ENCODE results near the gene CBX4. TPM values are rescaled to one million over a fixed set of nuclear protein-coding genes. Genes with fewer than 3 reads are reported as not detected.

The CBX4 gene
- total and polyA plus RNA-seq, 7 experiments from 2014 or later: 4.0 to 134 (median 78.3) TPM

GRCh38 chr17:79826204-79826680 is 13.0 kb downstream of the CBX4 start:
- ATAC-seq: peak; percentile 58
- Histone ChIP-seq H3K36me3 (ENCODE audit: control insufficient read depth in 2 of 3, insufficient read depth in 3 of 3, low read length in 3 of 3) (no peaks in the 10 kb centered on the region), H3K27me3 (ENCODE audit: control insufficient read depth in 2 of 2, insufficient read depth in 2 of 2, low read length in 2 of 2) (no peaks in the 10 kb centered on the region), H3K4me1 (ENCODE audit: control insufficient read depth in 2 of 2, insufficient read depth in 2 of 2, low read length in 2 of 2) (peaks cover 0 to 7% of the 10 kb centered on the region in 2 donors), H3K9me3 (ENCODE audit: control insufficient read depth in 2 of 3, low read length in 3 of 3) (no peaks in the 10 kb centered on the region), H3K27ac (ENCODE audit: low read depth, low read length) (no peak overlapping the region), H3K4me3 (ENCODE audit: low read length) (no peak overlapping the region)
- Mint-ChIP-seq H3K4me3 (peak overlapping the region in 3 of 10 donors; percentile 29 to 56 (median 53)), H3K9me3 (peaks cover 0 to 2% (median 0%) of the 10 kb centered on the region in 11 donors), H3K4me1 (peaks cover 11 to 41% (median 22%) of the 10 kb centered on the region in 7 donors), H3K27ac (peak overlapping the region in 1 of 9 donors; percentile 56), H3K27me3 (peaks cover 6 to 16% (median 11%) of the 10 kb centered on the region in 5 donors), H3K36me3 (peaks cover 3 to 9% (median 9%) of the 10 kb centered on the region in 5 donors)
- no peak for DNase-seq
- ChIA-PET CTCF (no interaction called here), POLR2A (interaction anchor here (1.0 kb wide), 1 partner anchor 9 kb away, joined by 3 read pairs; no protein-coding TSS in a partner anchor)
- intact Hi-C loops (cut with micrococcal nuclease): no loop called here

DNA sequence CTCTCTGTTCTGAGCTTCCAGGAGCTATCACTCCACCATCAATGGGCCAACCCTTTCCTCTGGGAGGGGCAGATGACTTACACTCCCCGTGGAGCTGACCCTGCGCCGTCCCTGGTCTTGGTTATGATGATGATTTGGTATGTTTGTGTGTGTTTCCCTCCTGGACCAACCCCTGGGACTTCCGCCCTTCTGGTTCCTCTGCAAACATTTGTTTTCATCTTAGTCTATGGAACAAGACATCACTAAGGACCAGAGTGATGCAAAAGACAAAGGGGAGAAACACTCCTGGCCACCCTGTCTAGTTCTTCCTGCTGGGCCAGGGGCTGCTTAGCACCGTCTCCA is 13.7 kb downstream of the CBX4 start:
- H3K9me3 Mint-ChIP-seq: peaks cover 0 to 2% (median 0%) of the 10 kb centered on the region in 11 donors
- intact Hi-C loops (cut with micrococcal nuclease): no loop called here
- H3K9me3 ChIP-seq (ENCODE audit: control insufficient read depth in 2 of 3, low read length in 3 of 3): no peaks in the 10 kb centered on the region
- H3K4me1 Mint-ChIP-seq: peaks cover 12 to 41% (median 21%) of the 10 kb centered on the region in 7 donors
- peak overlapping the region in 1 of 9 donors; percentile 9 for H3K27ac Mint-ChIP-seq
- POLR2A ChIA-PET: interaction anchor here (1.2 kb wide), 1 partner anchor 14 kb away, joined by 4 read pairs; no protein-coding TSS in a partner anchor
- H3K4me3 ChIP-seq (ENCODE audit: low read length): no peak overlapping the region
- H3K4me1 ChIP-seq (ENCODE audit: control insufficient read depth in 2 of 2, insufficient read depth in 2 of 2, low read length in 2 of 2): peaks cover 0 to 7% of the 10 kb centered on the region in 2 donors
- CTCF ChIA-PET: no interaction called here
- no peak overlapping the region for H3K27ac ChIP-seq (ENCODE audit: low read depth, low read length)
- H3K36me3 ChIP-seq (ENCODE audit: control insufficient read depth in 2 of 3, insufficient read depth in 3 of 3, low read length in 3 of 3): no peaks in the 10 kb centered on the region
- peaks cover 3 to 9% (median 9%) of the 10 kb centered on the region in 5 donors for H3K36me3 Mint-ChIP-seq
- peaks cover 6 to 21% (median 15%) of the 10 kb centered on the region in 5 donors for H3K27me3 Mint-ChIP-seq
- H3K4me3 Mint-ChIP-seq: no peak overlapping the region
- no peak for ATAC-seq
- no peaks in the 10 kb centered on the region for H3K27me3 ChIP-seq (ENCODE audit: control insufficient read depth in 2 of 2, insufficient read depth in 2 of 2, low read length in 2 of 2)
- DNase-seq: no peak

- CTCF ChIA-PET: no interaction called here
- no peaks in the 10 kb centered on the region for H3K9me3 ChIP-seq (ENCODE audit: control insufficient read depth in 2 of 3, low read length in 3 of 3)
- Mint-ChIP-seq H3K9me3 (peaks cover 0 to 2% (median 0%) of the 10 kb centered on the region in 11 donors), H3K4me1 (peaks cover 12 to 39% (median 21%) of the 10 kb centered on the region in 7 donors), H3K4me3 (no peak overlapping the region), H3K27me3 (peaks cover 6 to 24% (median 15%) of the 10 kb centered on the region in 5 donors), H3K36me3 (peaks cover 3 to 9% (median 9%) of the 10 kb centered on the region in 5 donors), H3K27ac (no peak overlapping the region)
- DNase-seq (no peak), ATAC-seq (no peak)
- no peak overlapping the region for H3K27ac ChIP-seq (ENCODE audit: low read depth, low read length)
- intact Hi-C loops (cut with micrococcal nuclease): no loop called here
- POLR2A ChIA-PET: interaction anchor here (1.2 kb wide), 2 partner anchors 11 to 13 kb away, joined by 4 read pairs; no protein-coding TSS in a partner anchor
- H3K4me1 ChIP-seq (ENCODE audit: control insufficient read depth in 2 of 2, insufficient read depth in 2 of 2, low read length in 2 of 2): peaks cover 0 to 7% of the 10 kb centered on the region in 2 donors
- H3K36me3 ChIP-seq (ENCODE audit: control insufficient read depth in 2 of 3, insufficient read depth in 3 of 3, low read length in 3 of 3): no peaks in the 10 kb centered on the region
- no peak overlapping the region for H3K4me3 ChIP-seq (ENCODE audit: low read length)
- no peaks in the 10 kb centered on the region for H3K27me3 ChIP-seq (ENCODE audit: control insufficient read depth in 2 of 2, insufficient read depth in 2 of 2, low read length in 2 of 2)
These were observed 14.2 kb downstream of the CBX4 start for GRCh38 chr17:79824893-79825579.

GRCh38 chr17:79824234-79824633 is 15.0 kb downstream of the CBX4 start:
- intact Hi-C loops (cut with micrococcal nuclease): no loop called here
- Mint-ChIP-seq H3K27me3 (peaks cover 6 to 32% (median 15%) of the 10 kb centered on the region in 5 donors), H3K4me1 (peaks cover 11 to 34% (median 20%) of the 10 kb centered on the region in 7 donors), H3K9me3 (peaks cover 0 to 2% (median 0%) of the 10 kb centered on the region in 11 donors), H3K4me3 (no peak overlapping the region), H3K36me3 (peaks cover 3 to 9% (median 9%) of the 10 kb centered on the region in 5 donors), H3K27ac (peak overlapping the region in 2 of 9 donors; percentile 11 to 87)
- Histone ChIP-seq H3K27ac (ENCODE audit: low read depth, low read length) (no peak overlapping the region), H3K4me1 (ENCODE audit: control insufficient read depth in 2 of 2, insufficient read depth in 2 of 2, low read length in 2 of 2) (peaks cover 0 to 7% of the 10 kb centered on the region in 2 donors), H3K36me3 (ENCODE audit: control insufficient read depth in 2 of 3, insufficient read depth in 3 of 3, low read length in 3 of 3) (no peaks in the 10 kb centered on the region), H3K27me3 (ENCODE audit: control insufficient read depth in 2 of 2, insufficient read depth in 2 of 2, low read length in 2 of 2) (no peaks in the 10 kb centered on the region), H3K9me3 (ENCODE audit: control insufficient read depth in 2 of 3, low read length in 3 of 3) (no peaks in the 10 kb centered on the region), H3K4me3 (ENCODE audit: low read length) (no peak overlapping the region)
- ChIA-PET POLR2A (interaction anchor here (1.2 kb wide), 1 partner anchor 12 kb away, joined by 4 read pairs; no protein-coding TSS in a partner anchor), CTCF (no interaction called here)
- ATAC-seq (no peak), DNase-seq (no peak)

DNA sequence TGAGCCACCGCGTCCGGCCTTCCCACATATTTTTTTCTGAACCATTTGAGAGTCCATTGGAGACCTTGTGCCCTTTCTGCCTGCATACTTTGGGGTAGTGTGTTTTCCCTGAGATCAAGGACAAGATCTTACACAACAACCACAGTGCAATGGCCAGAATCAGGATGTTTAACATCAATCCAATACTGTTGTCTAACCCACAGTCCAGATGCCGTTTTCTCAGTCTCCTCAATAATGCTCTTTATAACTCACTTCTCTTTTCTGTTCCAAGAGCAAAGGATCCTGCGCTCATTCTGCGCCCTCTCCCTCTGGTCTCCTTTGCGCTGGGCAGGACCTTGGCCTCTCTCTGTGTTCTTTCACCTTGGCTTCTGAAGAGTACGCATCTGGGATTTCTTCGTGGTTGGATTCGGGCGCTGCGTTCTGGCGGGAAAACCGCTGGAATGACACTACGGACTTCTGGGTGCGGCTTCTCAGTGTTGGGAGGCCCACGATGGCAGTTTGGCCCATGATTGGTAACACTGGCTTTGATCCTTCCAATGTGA is 16.6 kb downstream of the CBX4 start:
- H3K27me3 ChIP-seq (ENCODE audit: control insufficient read depth in 2 of 2, insufficient read depth in 2 of 2, low read length in 2 of 2): no peaks in the 10 kb centered on the region
- ATAC-seq (no peak), DNase-seq (no peak)
- no peak overlapping the region for H3K4me3 ChIP-seq (ENCODE audit: low read length)
- Mint-ChIP-seq H3K36me3 (peaks cover 3 to 9% (median 8%) of the 10 kb centered on the region in 5 donors), H3K27ac (peak overlapping the region in 1 of 9 donors; percentile 16), H3K4me1 (peaks cover 11 to 21% (median 15%) of the 10 kb centered on the region in 7 donors), H3K4me3 (no peak overlapping the region), H3K9me3 (no peaks in the 10 kb centered on the region), H3K27me3 (peaks cover 6 to 48% (median 20%) of the 10 kb centered on the region in 5 donors)
- no peaks in the 10 kb centered on the region for H3K9me3 ChIP-seq (ENCODE audit: control insufficient read depth in 2 of 3, low read length in 3 of 3)
- intact Hi-C loops (cut with micrococcal nuclease): no loop called here
- ChIA-PET POLR2A (no interaction called here), CTCF (no interaction called here)
- H3K4me1 ChIP-seq (ENCODE audit: control insufficient read depth in 2 of 2, insufficient read depth in 2 of 2, low read length in 2 of 2): peaks cover 0 to 7% of the 10 kb centered on the region in 2 donors
- no peak overlapping the region for H3K27ac ChIP-seq (ENCODE audit: low read depth, low read length)
- H3K36me3 ChIP-seq (ENCODE audit: control insufficient read depth in 2 of 3, insufficient read depth in 3 of 3, low read length in 3 of 3): no peaks in the 10 kb centered on the region

DNA sequence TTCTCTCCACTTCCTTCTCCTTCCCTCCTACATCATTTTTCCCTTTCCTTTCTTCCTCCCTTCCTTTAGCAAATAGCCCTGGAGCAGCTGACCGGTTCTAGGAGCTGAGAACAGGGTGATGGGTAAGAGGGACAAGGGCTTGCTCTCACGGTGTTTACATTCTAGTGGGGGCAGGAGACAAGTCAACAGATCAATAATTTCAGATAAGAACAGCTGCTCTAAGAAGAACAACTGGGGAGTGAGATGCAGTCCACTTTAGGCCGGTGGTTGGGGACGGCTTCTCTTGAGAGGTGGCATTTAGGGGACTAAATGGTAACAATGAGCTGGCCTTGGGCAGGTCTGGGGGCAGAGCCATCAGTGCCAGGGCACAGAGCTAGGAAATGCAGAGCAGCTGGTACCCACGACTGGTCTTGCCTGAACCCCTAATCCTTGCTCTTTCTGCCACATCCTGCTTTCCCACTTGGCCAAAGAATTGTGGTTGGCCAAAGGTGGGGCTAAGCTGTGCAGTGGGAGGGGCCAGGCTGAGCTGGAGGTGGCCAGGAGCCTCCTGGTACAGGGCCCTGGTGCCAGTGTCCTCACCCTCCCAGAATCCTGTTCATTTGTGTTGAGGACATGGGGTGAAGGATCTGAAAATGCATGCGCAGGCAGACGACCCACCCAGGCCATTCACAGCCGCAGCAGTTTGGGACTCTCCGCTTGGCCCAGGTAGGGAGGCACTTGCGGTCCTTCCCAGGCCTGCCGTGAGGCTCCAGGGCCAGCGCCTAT is 17.7 kb downstream of the CBX4 start:
- no peak for ATAC-seq
- H3K9me3 ChIP-seq (ENCODE audit: control insufficient read depth in 2 of 3, low read length in 3 of 3): no peaks in the 10 kb centered on the region
- intact Hi-C loops (cut with micrococcal nuclease): no loop called here
- peaks cover 1 to 4% of the 10 kb centered on the region in 2 donors for H3K27me3 ChIP-seq (ENCODE audit: control insufficient read depth in 2 of 2, insufficient read depth in 2 of 2, low read length in 2 of 2)
- CTCF ChIA-PET: no interaction called here
- peaks cover 9 to 14% (median 9%) of the 10 kb centered on the region in 7 donors for H3K4me1 Mint-ChIP-seq
- no peak overlapping the region for H3K4me3 ChIP-seq (ENCODE audit: low read length)
- H3K9me3 Mint-ChIP-seq: no peaks in the 10 kb centered on the region
- H3K27ac Mint-ChIP-seq: no peak overlapping the region
- peaks cover 12 to 59% (median 32%) of the 10 kb centered on the region in 5 donors for H3K27me3 Mint-ChIP-seq
- DNase-seq: no peak
- peaks cover 0 to 7% of the 10 kb centered on the region in 2 donors for H3K4me1 ChIP-seq (ENCODE audit: control insufficient read depth in 2 of 2, insufficient read depth in 2 of 2, low read length in 2 of 2)
- no peaks in the 10 kb centered on the region for H3K36me3 ChIP-seq (ENCODE audit: control insufficient read depth in 2 of 3, insufficient read depth in 3 of 3, low read length in 3 of 3)
- no peak overlapping the region for H3K4me3 Mint-ChIP-seq
- POLR2A ChIA-PET: interaction anchor here (1.2 kb wide), 1 partner anchor 15 kb away, joined by 4 read pairs; no protein-coding TSS in a partner anchor
- no peak overlapping the region for H3K27ac ChIP-seq (ENCODE audit: low read depth, low read length)
- H3K36me3 Mint-ChIP-seq: peaks cover 3 to 9% (median 7%) of the 10 kb centered on the region in 5 donors
